Stimulated activated naive CD8-positive, alpha-beta T cell treated with anti-CD3 and anti-CD28 coated beads, Interleukin-15, Interleukin-2, amounts not matched to agents 100 ng/mL and 50 ng/mL, for 24 hours (primary cell): ENCODE results near the gene TMEM107.
"Not testable (repeated sequence)": the region's sequence is repeated elsewhere in the genome, so short reads cannot be mapped to it uniquely, and the experiment has no call there.

ENCODE experiments used
- H3K27ac Mint-ChIP-seq: one replicate; pipeline ENCODE4 v1.8.0; 2021; ENCODE audit warnings: mild to moderate bottlenecking, mixed read lengths
- H3K27me3 Mint-ChIP-seq: one replicate; pipeline ENCODE4 v1.8.0; 2021; ENCODE audit warnings: mixed read lengths
- H3K36me3 Mint-ChIP-seq: one replicate; pipeline ENCODE4 v1.8.0; 2021; ENCODE audit warnings: low read depth, mixed read lengths
- H3K4me1 Mint-ChIP-seq: one replicate; pipeline ENCODE4 v1.8.0; 2021; ENCODE audit warnings: low read depth, mixed read lengths
- H3K4me3 Mint-ChIP-seq: one replicate; pipeline ENCODE4 v1.8.0; 2021; ENCODE audit warnings: mild to moderate bottlenecking, mixed read lengths
- H3K9me3 Mint-ChIP-seq: one replicate; pipeline ENCODE4 v1.8.0; 2021; ENCODE audit warnings: mixed read lengths

TMEM107 gene

DNA sequence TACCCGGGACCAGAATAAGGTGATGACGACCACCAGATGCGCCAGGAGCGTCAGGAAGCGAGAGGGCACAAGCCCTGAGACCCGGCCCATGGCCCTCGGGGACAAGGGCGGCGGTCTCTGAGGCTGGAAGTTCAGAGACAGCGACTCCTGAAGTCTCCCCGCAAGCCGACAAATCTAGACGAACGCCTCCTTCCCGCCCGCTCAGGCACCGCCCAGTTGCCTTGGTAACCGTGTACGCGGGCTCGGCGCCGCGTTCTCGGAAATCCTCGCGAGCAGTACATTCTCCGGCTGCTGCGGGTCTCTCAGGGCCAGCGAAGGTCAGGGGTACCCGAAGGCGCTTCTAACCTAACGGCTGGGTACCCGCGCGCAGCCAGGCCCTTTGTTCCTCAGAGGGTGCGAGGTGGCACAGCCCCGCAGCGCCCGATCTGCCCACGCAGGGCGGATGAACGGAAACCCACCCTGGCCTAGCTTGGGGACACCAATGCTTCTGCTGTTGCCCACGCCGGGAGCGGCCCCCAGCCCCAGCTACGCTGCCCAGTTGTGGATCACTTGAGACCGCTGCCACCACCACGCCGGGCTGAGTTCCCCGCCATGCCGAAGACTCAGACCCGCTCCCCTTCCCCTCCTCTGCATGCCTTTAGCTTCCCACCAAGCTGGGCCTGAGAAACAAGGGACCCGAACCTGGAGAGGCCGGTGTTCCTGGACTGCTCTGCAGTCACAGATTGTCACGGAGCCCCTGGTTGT lies at the start of gene TMEM107:
Gene TMEM107, minus strand, starts transcription at position 184 of the 744 bp plus-strand sequence. Its CDS starts 94 bp downstream, at position 90.
- Mint-ChIP-seq H3K27me3 (no peaks in the 10 kb centered on the region), H3K27ac (peak within 1 kb of the TSS; percentile 95), H3K9me3 (no peaks in the 10 kb centered on the region), H3K4me1 (peaks cover 45% of the 10 kb centered on the region), H3K4me3 (peak within 1 kb of the TSS; percentile 95), H3K36me3 (no peaks in the 10 kb centered on the region)

DNA sequence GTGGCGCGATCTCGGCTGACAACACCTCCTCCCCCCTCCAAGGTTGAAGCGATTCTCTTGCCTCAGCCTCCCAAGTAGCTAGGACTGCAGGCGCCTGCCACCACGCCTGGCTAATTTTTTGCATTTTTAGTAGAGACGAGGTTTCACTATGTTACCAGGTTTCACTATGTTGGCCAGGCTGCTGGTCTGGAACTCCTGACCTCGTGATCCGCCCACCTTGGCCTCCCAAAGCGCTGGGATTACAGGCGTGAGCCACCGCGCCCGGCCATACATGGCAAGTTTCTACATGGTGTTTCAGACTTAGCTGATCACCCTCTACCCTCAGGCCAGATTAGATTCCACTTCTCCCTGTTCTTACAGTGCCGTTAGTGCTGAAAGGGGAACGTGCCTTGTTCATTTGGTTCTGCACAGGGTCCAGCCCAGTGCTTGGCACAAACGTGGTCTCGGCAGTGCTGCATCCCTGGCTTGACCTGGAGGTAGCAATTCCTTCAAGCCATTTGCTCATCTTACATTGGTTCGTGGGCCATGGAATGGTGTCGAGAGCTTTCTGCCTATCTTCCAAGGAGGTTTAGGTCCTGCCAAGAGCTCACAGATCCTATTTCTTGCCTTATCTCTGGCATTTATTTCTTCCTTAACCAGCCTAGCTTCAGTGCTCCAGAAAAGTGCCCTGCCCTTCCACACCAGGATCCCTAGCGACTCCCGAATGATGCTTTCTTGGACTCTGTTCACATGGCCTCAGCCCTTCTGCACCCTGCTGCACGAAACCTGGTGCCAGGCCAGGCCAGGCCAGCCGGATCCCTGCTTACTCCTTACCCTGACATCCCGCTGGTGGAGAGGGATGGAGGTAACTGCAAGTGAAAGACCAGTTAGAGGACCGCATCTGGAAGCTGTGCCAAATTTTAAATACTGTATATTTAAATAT lies 49.0 kb upstream of the TMEM107 start:
- Mint-ChIP-seq H3K36me3 (peaks cover 45% of the 10 kb centered on the region), H3K9me3 (no peaks in the 10 kb centered on the region), H3K27me3 (peaks cover 13% of the 10 kb centered on the region), H3K27ac (no peak overlapping the region), H3K4me3 (no peak overlapping the region), H3K4me1 (peaks cover 59% of the 10 kb centered on the region)

DNA sequence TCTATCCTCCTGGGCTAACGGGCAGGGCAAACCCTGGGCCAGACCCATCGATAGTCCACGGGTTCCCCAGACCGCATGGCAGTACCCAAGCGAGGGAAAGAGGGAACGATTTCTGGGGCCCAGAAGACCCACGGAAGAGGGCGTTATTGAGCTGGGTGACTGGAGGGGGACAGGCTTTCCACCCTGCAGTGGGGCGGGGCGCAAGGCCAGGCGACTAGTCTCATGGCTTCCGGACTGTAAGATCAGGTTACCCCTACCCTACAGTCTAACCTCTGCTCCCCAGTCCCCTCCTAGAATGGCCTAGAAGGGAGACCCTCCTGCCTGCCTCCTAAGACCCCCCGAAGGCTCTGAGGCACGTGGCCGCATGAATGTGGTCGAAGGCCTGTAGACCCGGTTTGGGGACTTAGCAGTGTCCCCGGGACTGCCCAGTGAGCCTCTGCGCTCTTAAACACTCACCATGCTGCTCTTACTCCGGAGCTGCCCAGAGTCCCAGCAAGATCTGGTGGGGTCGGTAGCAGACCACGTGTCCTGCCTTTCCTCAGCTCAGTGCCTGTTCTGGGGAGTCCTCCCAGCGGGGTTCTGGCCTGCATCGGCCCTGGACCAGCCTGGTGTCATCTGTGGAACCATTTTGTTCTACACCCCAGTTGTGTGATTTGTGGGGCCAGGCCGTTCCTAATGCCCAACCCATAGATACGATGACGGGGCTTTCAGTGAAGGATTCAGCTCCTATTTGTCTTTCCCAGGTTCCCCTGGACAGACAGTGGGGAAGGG lies 47.4 kb upstream of the TMEM107 start:
- peaks cover 59% of the 10 kb centered on the region for H3K4me1 Mint-ChIP-seq
- H3K9me3 Mint-ChIP-seq = no peaks in the 10 kb centered on the region
- peaks cover 32% of the 10 kb centered on the region for H3K36me3 Mint-ChIP-seq
- H3K27ac Mint-ChIP-seq = peak overlapping the region; percentile 99
- peaks cover 13% of the 10 kb centered on the region for H3K27me3 Mint-ChIP-seq
- H3K4me3 Mint-ChIP-seq = peak overlapping the region; percentile 97

DNA sequence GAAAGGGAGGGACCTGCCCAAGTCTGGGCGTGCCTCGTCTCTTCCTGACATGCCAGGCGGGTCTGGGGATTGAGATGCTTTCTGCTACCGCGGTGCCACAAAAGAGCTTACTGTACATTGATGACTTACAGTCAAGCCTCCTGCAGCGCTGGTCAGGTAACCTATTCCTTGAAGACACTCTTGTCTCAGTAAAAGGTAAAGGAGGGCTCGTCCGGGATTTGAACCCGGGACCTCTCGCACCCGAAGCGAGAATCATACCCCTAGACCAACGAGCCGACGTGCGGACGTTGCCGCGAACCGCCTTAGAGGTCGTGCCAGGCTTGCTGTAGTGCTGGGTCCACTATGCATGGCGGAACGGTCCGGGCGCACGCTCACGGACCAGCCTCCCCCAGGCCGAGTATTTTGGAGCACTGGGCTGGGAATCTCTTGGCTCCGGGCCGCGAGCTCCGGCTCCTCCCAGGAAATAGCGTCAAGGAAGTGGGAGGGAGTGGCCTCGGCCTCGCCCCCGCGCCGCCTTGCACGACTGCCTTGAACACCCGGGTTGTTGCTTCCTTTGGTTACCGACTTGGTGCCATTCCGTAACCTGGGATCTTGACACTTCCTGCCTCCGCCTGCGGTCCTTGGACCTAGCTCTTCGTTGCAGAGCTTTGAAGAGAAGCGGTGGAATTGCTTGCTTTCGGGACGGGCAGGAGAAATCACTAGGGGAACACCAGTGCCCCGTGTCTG lies 46.6 kb upstream of the TMEM107 start:
- Mint-ChIP-seq H3K4me3 (peak overlapping the region; percentile 97), H3K9me3 (no peaks in the 10 kb centered on the region), H3K27ac (peak overlapping the region; percentile 99), H3K36me3 (peaks cover 29% of the 10 kb centered on the region), H3K27me3 (peaks cover 13% of the 10 kb centered on the region), H3K4me1 (peaks cover 62% of the 10 kb centered on the region)

DNA sequence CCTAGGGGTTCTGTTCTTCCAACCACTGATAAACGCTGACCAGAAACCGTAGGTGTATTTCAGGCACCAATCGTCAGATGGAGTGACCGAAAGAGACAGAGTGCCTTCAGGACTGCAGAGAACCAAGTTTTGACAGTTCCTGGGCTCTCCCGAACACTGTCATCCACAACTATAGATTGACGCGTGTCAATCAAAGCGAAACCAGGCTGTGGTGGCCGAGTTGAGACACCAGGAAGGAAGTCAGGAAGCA lies 46.1 kb upstream of the TMEM107 start:
- H3K9me3 Mint-ChIP-seq = no peaks in the 10 kb centered on the region
- peak overlapping the region; percentile 99 for H3K27ac Mint-ChIP-seq
- H3K4me1 Mint-ChIP-seq = peaks cover 61% of the 10 kb centered on the region

DNA sequence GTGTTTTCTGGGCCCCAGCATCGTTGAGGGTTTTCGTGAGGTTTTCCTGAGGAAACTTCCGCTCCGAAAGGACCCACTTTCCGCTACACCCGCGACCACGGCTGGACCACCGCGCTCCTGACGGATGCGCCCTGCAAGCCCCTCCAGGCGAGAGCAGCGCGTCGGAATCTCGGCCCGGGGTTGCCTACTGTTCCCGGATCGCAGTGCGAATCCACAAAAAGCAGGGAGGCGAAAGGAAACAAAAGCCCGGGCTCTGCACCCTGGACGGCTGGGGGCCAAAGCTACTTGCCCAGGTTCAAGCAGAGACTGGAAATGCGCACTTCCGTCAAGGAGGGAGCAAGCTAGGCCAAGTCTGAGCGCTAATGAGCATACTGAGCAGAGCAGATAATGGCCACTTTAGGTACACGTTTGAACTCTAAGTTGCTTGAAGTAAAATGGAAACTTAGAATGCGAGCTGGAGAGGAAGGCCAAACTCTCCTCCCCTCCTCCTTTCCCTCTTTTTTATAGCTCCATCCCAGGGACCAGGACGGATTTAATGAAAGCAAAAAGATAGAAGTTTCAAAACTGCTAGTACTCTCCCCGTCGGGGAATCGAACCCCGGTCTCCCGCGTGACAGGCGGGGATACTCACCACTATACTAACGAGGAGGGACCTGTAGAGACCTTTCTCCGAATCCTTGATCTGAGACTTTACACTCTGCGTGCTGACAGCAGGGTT lies 45.6 kb upstream of the TMEM107 start:
- peak overlapping the region; percentile 99 for H3K27ac Mint-ChIP-seq
- H3K4me1 Mint-ChIP-seq = peaks cover 57% of the 10 kb centered on the region
- peak overlapping the region; percentile 97 for H3K4me3 Mint-ChIP-seq
- H3K27me3 Mint-ChIP-seq = peaks cover 13% of the 10 kb centered on the region
- peaks cover 20% of the 10 kb centered on the region for H3K36me3 Mint-ChIP-seq
- H3K9me3 Mint-ChIP-seq = no peaks in the 10 kb centered on the region

More for the DNA sequence above, 46.1 kb upstream of the TMEM107 start:
- Mint-ChIP-seq H3K27me3 (peaks cover 13% of the 10 kb centered on the region), H3K36me3 (peaks cover 24% of the 10 kb centered on the region), H3K4me3 (peak overlapping the region; percentile 97)

DNA sequence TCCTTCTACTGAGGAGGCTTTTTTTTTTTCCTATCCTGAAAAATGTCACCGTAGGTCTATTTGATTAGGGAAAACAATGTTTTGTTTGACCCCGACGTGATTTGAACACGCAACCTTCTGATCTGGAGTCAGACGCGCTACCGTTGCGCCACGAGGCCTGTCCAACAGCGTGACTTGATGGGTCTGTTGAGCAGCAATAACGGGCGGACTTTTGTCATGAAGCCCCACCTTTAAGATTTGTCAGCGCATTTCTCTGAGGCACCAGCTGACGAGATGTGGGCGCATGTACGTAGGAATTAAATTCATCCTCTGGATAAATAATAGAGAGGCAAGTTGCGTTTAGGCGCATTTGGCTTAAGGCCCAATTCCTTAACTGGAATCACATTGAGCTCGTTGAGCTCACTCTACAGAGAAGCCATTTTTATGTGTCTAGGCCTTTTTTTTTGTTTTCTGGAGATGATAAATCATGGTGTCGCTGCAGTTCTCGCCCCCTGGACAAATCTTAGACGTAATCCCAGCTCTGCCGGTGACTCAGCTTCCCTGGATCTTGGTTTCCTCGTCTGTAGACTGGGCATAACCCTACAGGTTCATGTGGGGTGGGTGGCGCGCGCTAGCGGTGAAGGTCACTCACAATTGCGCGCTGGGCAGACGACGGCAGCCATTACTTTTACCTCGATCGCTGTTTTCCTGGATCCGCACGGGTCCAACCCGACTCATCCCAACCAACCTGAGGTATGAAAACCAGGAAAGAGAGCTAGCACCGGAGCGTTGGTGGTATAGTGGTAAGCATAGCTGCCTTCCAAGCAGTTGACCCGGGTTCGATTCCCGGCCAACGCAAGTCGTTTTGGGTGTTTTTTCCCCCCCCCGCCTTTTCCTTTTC lies 44.8 kb upstream of the TMEM107 start:
- Mint-ChIP-seq H3K4me3 (peak overlapping the region; percentile 97), H3K27me3 (peaks cover 7% of the 10 kb centered on the region), H3K36me3 (peaks cover 12% of the 10 kb centered on the region), H3K9me3 (no peaks in the 10 kb centered on the region), H3K27ac (peak overlapping the region; percentile 99), H3K4me1 (peaks cover 49% of the 10 kb centered on the region)

DNA sequence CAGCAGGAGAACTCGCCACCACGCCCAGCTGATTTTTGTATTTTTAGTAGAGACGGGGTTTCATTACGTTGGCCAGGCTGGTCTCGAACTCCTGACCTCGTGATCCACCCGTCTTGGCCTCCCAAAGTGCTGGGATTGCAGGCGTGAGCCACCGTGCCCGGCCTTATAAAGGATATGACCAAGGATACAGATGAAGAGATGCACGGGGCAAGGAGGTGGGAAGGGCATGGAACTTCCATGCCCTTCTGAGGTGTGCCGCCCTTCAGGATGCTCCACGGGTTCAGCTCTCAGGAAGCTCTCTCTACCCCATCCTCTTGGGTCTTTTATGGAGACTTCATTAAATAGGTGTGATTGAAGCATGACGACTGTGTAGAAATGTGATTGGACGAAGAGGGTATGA lies 37.8 kb upstream of the TMEM107 start:
- not testable (repeated sequence) for H3K27me3 Mint-ChIP-seq, H3K36me3 Mint-ChIP-seq, H3K4me3 Mint-ChIP-seq, H3K27ac Mint-ChIP-seq, H3K9me3 Mint-ChIP-seq
- H3K4me1 Mint-ChIP-seq = peaks cover 18% of the 10 kb centered on the region

DNA sequence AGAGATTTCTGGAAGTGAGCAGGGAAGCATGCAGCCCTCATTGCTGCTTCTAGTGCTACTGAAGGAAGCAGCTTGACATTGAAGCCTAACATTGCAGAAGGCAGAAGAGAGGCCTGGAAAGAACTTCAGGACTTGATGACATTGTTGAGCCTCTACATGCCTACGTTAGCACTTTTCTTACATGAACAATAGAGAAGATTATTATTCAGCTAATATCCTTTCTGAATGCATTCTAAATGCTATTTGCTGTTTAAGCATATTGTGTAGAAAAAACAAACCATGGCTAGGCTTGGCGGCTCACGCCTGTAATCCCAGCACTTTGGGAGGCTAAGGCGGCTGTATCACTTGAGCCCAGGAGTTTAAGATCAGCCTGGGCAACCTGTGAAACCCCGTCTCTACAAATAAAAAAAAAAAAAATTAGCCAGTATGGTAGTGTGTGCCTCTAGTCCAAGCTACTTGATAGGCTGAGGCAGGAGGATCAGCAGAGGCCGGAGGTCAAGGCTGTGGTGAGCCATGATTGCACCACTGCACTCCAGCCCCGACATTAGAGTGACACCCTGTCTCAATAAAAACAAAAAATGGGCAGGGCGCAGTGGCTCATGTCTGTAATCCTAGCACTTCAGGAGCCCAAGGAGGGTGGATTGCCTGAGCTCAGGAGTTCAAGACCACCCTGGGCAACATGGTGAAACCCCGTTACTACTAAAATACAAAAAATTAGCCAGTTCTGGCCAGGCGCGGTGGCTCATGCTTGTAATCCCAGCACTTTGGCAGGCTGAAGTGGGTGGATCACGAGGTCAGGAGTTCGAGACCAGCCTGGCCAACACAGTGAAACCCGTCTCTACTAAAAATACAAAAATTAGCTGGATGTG lies 36.4 kb upstream of the TMEM107 start:
- Mint-ChIP-seq H3K4me1 (peaks cover 18% of the 10 kb centered on the region), H3K27me3 (no peaks in the 10 kb centered on the region), H3K27ac (no peak overlapping the region), H3K36me3 (peaks cover 15% of the 10 kb centered on the region), H3K9me3 (no peaks in the 10 kb centered on the region), H3K4me3 (no peak overlapping the region)

DNA sequence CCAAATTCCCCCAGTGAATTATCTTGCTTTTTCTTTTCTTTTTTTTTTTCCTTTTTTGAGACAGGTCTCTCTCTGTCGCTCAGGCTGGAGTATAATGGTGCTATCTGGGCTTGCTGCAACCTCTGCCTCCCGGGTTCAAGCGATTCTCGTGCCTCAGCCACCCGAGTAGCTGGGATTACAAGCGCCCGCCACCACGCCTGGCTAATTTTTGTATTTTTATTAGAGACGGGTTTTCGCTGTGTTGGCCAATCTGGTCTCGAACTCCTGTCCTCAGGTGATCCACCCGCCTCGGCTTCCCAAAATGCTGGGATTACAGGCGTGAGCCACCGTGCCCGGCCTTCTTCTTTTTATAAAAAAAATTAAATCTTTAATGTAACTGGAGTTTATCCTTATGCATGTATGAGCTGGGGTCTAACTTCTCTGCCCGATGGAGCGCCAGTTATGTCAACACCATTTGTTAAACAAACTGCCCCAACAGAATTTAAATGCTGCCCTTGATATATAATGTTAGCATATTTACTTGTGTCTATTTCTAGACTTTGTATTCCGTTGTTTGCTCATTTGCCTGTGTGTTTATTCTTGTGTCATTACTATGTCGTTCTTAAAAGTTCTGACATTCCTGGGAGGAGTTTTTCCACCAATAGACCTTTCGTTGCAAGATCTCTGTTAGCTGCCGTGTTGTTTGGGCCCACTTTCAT lies 34.7 kb upstream of the TMEM107 start:
- H3K27ac Mint-ChIP-seq = peak overlapping the region; percentile 85
- H3K4me1 Mint-ChIP-seq = peaks cover 28% of the 10 kb centered on the region
- peaks cover 28% of the 10 kb centered on the region for H3K36me3 Mint-ChIP-seq
- peak overlapping the region; percentile 94 for H3K4me3 Mint-ChIP-seq
- no peaks in the 10 kb centered on the region for H3K9me3 Mint-ChIP-seq
- no peaks in the 10 kb centered on the region for H3K27me3 Mint-ChIP-seq

DNA sequence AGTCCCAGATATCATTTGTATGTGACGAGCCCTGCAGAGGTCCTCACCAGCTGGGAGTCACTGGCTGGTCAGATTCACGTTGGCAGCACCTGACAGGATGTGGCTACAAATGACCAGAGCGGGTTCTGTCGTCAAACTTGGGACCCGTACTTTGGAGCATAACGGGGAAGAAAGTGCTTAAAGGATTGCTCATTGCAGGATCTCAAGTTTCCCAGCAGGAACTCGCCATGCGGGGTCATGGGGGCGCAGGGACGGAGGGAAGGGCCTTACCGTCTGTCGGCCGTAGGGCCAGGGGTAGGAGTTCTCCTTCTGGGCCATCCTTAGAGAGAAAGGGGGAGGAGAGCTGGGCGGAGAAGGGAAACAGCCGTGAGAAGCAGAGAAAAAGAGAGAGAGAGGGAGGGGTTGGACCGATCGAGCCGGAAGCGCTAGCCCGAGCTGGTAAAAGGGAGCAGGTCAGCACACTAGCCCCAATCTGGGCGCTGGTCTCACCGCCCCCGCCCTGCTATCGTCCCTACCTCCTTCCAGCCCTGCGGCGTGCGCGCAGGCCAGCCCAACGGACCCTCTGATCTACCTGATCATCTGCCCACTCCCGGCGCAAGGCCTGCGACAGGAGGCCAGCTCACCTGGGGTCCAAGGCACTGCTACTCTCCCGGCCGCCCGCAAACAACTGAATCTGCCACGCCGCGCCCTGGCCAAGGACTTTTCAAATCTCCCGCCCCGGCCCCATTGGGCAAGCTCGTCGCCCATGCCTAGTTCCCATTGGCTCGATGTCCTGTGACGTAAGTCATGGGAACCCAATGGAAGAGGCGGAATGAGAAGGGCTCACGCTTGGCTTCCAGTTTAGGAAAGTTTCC lies 34.0 kb upstream of the TMEM107 start, which contains the start of gene AURKB:
Gene AURKB, minus strand, starts transcription at position 669 of the 854 bp plus-strand sequence. Its CDS starts 351 bp downstream, at position 318.
- Mint-ChIP-seq H3K27ac (peak within 1 kb of the TSS; percentile 85), H3K4me1 (peaks cover 28% of the 10 kb centered on the region), H3K27me3 (no peaks in the 10 kb centered on the region), H3K9me3 (no peaks in the 10 kb centered on the region), H3K4me3 (peak within 1 kb of the TSS; percentile 94), H3K36me3 (peaks cover 33% of the 10 kb centered on the region)
